GM12878 (cell line): ENCODE data around the gene MB. TPM values are rescaled to one million over a fixed set of nuclear protein-coding genes. Genes with fewer than 3 reads are reported as not detected.

Experiments
- ATAC-seq: fragments of 200-7000 bp; cut with Tn5 transposase; 3 replicates; pipeline ENCODE4 v1.9.1; 2020; ENCODE audit warnings: mild to moderate bottlenecking, moderate library complexity
- BruUV-seq: library from RNA; stranded (reverse); fragments of 400-500 nt; replicated peaks from 2 replicates; lab custom pipeline; 2021; lab: Mats Ljungman, UMichigan
- CTCF ChIA-PET: fragments of 300-600 bp; sonication (Branson Sonifier 250); formaldehyde crosslinking; extraction: SDS; loops from one replicate; lab custom pipeline; 2021; ENCODE audit warnings: inconsistent platforms; lab: Yijun Ruan, JAX
- POLR2A ChIA-PET: fragments of 350-600 bp; formaldehyde crosslinking; extraction: SDS; loops from one replicate; lab custom pipeline; 2021; ENCODE audit warnings: inconsistent platforms; lab: Charles Lee
- RAD21 ChIA-PET: fragments of 300-600 bp; sonication (Branson Sonifier 250); formaldehyde crosslinking; loops from one replicate; lab custom pipeline; 2023; ENCODE audit warnings: antibody characterized with exemption; ENCODE audit not compliant: unreplicated experiment; lab: Charles Lee
- SMC1A ChIA-PET: fragments of 300-600 bp; sonication (Branson Sonifier 250); formaldehyde crosslinking; loops from one replicate; lab custom pipeline; 2023; ENCODE audit not compliant: unreplicated experiment, uncharacterized antibody; lab: Charles Lee
- DNase-seq: peaks from one replicate; pipeline ENCODE4 v3.0.0-alpha.2; 2011; ENCODE audit warnings: low read depth, low spot score
- FAIRE-seq: peaks from 3 replicates; lab custom pipeline; 2011; peaks lifted over from hg19 to GRCh38; lab: Jason Lieb, UNC
- H2AFZ ChIP-seq: 2 replicates; pipeline ENCODE4 v1.6.0; 2011; ENCODE audit warnings: low read depth, low read length, control low read depth; ENCODE audit not compliant: control insufficient read depth
- H3K27ac ChIP-seq: 2 replicates; pipeline ENCODE4 v1.5.1; 2011; ENCODE audit warnings: control low read depth; ENCODE audit not compliant: control insufficient read depth, insufficient read depth
- H3K27me3 ChIP-seq, 2 experiments: replicated peaks in 1 of 2; 2 replicates each; pipeline versions ENCODE4 v1.6.0 to v1.6.1; 2011; ENCODE audit warnings: low read length in 1 of 2; ENCODE audit not compliant: control insufficient read depth in 2 of 2, insufficient read depth in 2 of 2
- H3K36me3 ChIP-seq, 2 experiments: 2 replicates each; pipeline ENCODE4 v1.5.1; 2011; ENCODE audit warnings: low read length in 1 of 2; ENCODE audit not compliant: control insufficient read depth in 2 of 2, insufficient read depth in 2 of 2
- H3K4me1 ChIP-seq: 2 replicates; pipeline ENCODE4 v1.6.1; 2011; ENCODE audit warnings: mild to moderate bottlenecking, low read length, moderate library complexity, mixed read lengths; ENCODE audit not compliant: control insufficient read depth, insufficient read depth
- H3K4me2 ChIP-seq: 2 replicates; pipeline ENCODE4 v1.6.0; 2011; ENCODE audit warnings: control low read depth; ENCODE audit not compliant: control insufficient read depth, insufficient read depth
- H3K4me3 ChIP-seq: fragments of 200-600 bp; sonication (generic); 2 replicates; pipeline ENCODE4 v1.5.1; 2016
- H3K79me2 ChIP-seq: 2 replicates; pipeline ENCODE4 v1.6.0; 2011; ENCODE audit warnings: low read length; ENCODE audit not compliant: control insufficient read depth, insufficient read depth
- H3K9ac ChIP-seq: 2 replicates; pipeline ENCODE4 v1.8.0; 2011; ENCODE audit warnings: low read length, control low read depth, mixed read lengths; ENCODE audit not compliant: control insufficient read depth, insufficient read depth
- H3K9me3 ChIP-seq: replicated peaks from 3 replicates; pipeline ENCODE4 v1.5.1; 2011; ENCODE audit warnings: mild to moderate bottlenecking, low read length; ENCODE audit not compliant: control insufficient read depth, insufficient read depth
- H4K20me1 ChIP-seq: 2 replicates; pipeline ENCODE4 v1.6.0; 2011; ENCODE audit not compliant: control insufficient read depth, insufficient read depth
- BACH1 ChIP-seq: fragments of 450-650 bp; IDR thresholded peaks from 2 replicates; pipeline ENCODE4 v1.6.1; 2017; ENCODE audit warnings: mild to moderate bottlenecking, borderline replicate concordance
- CBFB ChIP-seq: IDR thresholded peaks from 2 replicates; pipeline ENCODE4 v1.6.1; 2016; ENCODE audit warnings: antibody characterized with exemption, low read depth
- RAD21 ChIP-seq: IDR thresholded peaks from 2 replicates; pipeline ENCODE4 v1.6.1; 2011; ENCODE audit warnings: mild to moderate bottlenecking, low read depth, low read length, moderate library complexity; ENCODE audit not compliant: insufficient read depth
- SMAD5 ChIP-seq: IDR thresholded peaks from 2 replicates; pipeline ENCODE4 v1.6.1; 2016; ENCODE audit warnings: antibody characterized with exemption, low read depth
- ZBTB4 ChIP-seq: fragments of 450-650 bp; formaldehyde crosslinking; IDR thresholded peaks from 2 replicates; pipeline ENCODE4 v1.4.0; 2022; ENCODE audit warnings: mild to moderate bottlenecking, moderate library complexity
- ZSCAN29 ChIP-seq: fragments of 450-650 bp; IDR thresholded peaks from 2 replicates; pipeline ENCODE4 v1.6.1; 2017; ENCODE audit warnings: mild to moderate bottlenecking, moderate library complexity
- WGBS: methylation state at CpG from one replicate; pipeline ENCODE4 v1.1.6; 2016; ENCODE audit warnings: low lambda C conversion rate; ENCODE audit not compliant: insufficient replicate concordance, insufficient coverage; ENCODE audit errors: missing lambda C conversion rate; 5-methylcytosine and 5-hydroxymethylcytosine counted together
- in situ Hi-C: fragments of 300-500 bp; cut with MboI; formaldehyde crosslinking; loops from 9 replicates; pipeline ENCODE4 v1.14.3; 2018; ENCODE audit warnings: mixed read lengths
- intact Hi-C: fragments of 100-400 bp; cut with micrococcal nuclease; formaldehyde crosslinking; loops from one replicate; pipeline ENCODE4 v1.14.2; 2022; ENCODE audit not compliant: unreplicated experiment
- polyA plus RNA-seq, 11 experiments: library from polyadenylated mRNA; depleted of rRNA in 4 of 11; unstranded in 6 of 11; stranded (reverse) in 5 of 11; fragments of >200 nt; fragmentation: Nextera tagmentation in 4 of 11; fragmentation: Illumina TruSeq in 1 of 11; extraction: Ambion mirVana in 4 of 11; extraction: Trizol in 1 of 11; gene quantifications; 1 replicate in 1 of 11; 2 replicates in 10 of 11; pipeline versions ENCODE4 v1.2.1 to v1.2.3, GENCODE V29; 2011 to 2016; ENCODE audit warnings: inconsistent platforms in 2 of 11, missing spikeins in 2 of 11, low read depth in 1 of 11
- total RNA-seq, 4 experiments: library from RNA; depleted of rRNA in 3 of 4; stranded (reverse); fragments of >200 nt in 3 of 4; fragmentation: Illumina TruSeq in 1 of 4; extraction: Trizol in 1 of 4; gene quantifications; 2 replicates each; pipeline versions ENCODE4 v1.2.1 to v1.2.3, GENCODE V29; 2013 to 2021
- TF ChIP-seq, protein P1 (sequence below): fragments of 450-650 bp; IDR thresholded peaks from 2 replicates; pipeline ENCODE4 v1.6.1; 2017; ENCODE audit warnings: low read depth, mild to moderate bottlenecking, moderate library complexity

The MB gene
- total and polyA plus RNA-seq, 10 of the 15 experiments (the other 5 are each of a cell fraction or from before 2014, with no cell fraction given): 0.09 to 0.41 (median 0.23) TPM; not detected in 3

DNA sequence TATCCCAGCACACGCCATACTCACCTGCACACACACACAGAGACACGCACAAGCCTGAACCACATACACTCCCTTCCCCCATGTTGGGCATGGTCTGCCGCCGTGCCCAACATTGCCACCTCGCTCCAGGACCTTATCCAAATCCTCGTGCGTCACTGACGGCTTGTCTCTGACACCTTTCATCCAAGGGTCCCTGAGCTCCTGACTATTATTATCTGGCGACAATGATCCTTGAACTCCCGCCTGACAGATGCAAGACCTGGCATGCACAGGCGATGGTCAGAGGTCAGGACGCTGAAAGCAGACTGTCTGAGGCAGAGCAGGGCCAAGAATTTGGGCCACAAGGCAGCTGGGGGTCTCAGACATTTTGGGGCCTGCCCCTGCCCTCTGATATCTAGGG, 4.2 kb downstream of the MB start:
- ChIA-PET CTCF (interaction anchor here (0.7 to 1.2 kb wide), 2 partner anchors 22 to 262 kb away, joined by 3 read pairs; no protein-coding TSS in a partner anchor), RAD21 (no interaction called here), SMC1A (no interaction called here), POLR2A (no interaction called here)
- WGBS: 74% methylated on average over 12 of the region's 12 CpGs
- intact Hi-C loops: no loop called here
- Histone ChIP-seq H3K4me1 (peaks cover 10% of the 10 kb centered on the region; the same call in 1 of the 2 replicates), H4K20me1 (peaks cover 3% of the 10 kb centered on the region; the same call in 1 of the 2 replicates), H3K4me3 (no peak overlapping the region), H3K9me3 (no peaks in the 10 kb centered on the region), H3K27ac (no peak overlapping the region), H3K9ac (no peak overlapping the region), H3K36me3 (no peaks in the 10 kb centered on the region), H2AFZ (no peak overlapping the region), H3K4me2 (no peak overlapping the region), H3K79me2 (no peaks in the 10 kb centered on the region), H3K27me3 (peaks cover 4 to 5% of the 10 kb centered on the region in 2 experiments; a peak in 3 of 4 replicates)
- no peak for ATAC-seq
- in situ Hi-C loops: no loop called here
- no peak for FAIRE-seq
- TF ChIP-seq ZBTB4 (CRISPR knock-in tag) (no peak), ZSCAN29 (no peak), CBFB (no peak), SMAD5 (no peak), BACH1 (no peak), RAD21 (no peak)
- TF ChIP-seq, protein P1, sequence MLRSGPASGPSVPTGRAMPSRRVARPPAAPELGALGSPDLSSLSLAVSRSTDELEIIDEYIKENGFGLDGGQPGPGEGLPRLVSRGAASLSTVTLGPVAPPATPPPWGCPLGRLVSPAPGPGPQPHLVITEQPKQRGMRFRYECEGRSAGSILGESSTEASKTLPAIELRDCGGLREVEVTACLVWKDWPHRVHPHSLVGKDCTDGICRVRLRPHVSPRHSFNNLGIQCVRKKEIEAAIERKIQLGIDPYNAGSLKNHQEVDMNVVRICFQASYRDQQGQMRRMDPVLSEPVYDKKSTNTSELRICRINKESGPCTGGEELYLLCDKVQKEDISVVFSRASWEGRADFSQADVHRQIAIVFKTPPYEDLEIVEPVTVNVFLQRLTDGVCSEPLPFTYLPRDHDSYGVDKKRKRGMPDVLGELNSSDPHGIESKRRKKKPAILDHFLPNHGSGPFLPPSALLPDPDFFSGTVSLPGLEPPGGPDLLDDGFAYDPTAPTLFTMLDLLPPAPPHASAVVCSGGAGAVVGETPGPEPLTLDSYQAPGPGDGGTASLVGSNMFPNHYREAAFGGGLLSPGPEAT: no peak
- no TSS peak for BruUV-seq
- DNase-seq: no peak
